CD4-positive, alpha-beta memory T cell (primary cell): ENCODE data around the gene ITIH2. TPM values are rescaled to one million over a fixed set of nuclear protein-coding genes. Genes with fewer than 3 reads are reported as not detected.
"Not testable (repeated sequence)": the region's sequence is repeated elsewhere in the genome, so short reads cannot be mapped to it uniquely, and the experiment has no call there.

Experiments
- CTCF ChIA-PET: fragments of 350-600 bp; sonication (Branson Sonifier 250); formaldehyde crosslinking; loops from one replicate; lab custom pipeline; 2021; ENCODE audit warnings: inconsistent platforms; ENCODE audit not compliant: partially characterized antibody; lab: Charles Lee
- POLR2A ChIA-PET: fragments of 350-600 bp; sonication (Branson Sonifier 250); formaldehyde crosslinking; loops from one replicate; lab custom pipeline; 2021; ENCODE audit not compliant: partially characterized antibody; lab: Charles Lee
- DNase-seq, 5 donors: peaks; one replicate each; pipeline versions ENCODE4 v3.0.0 to v3.0.0-alpha.2; 2020 to 2022; ENCODE audit warnings: mixed read lengths in 1 of 5
- H3K27ac ChIP-seq: one replicate; pipeline ENCODE4 v1.7.0; 2013; ENCODE audit warnings: low read depth, low read length
- H3K27me3 ChIP-seq: 2 replicates; pipeline ENCODE4 v1.7.0; 2013; ENCODE audit warnings: mild to moderate bottlenecking, low read length, moderate library complexity; ENCODE audit not compliant: insufficient read depth
- H3K36me3 ChIP-seq: 2 replicates; pipeline ENCODE4 v1.7.0; 2013; ENCODE audit warnings: mild to moderate bottlenecking, low read length, moderate library complexity; ENCODE audit not compliant: insufficient read depth
- H3K4me1 ChIP-seq: 2 replicates; pipeline ENCODE4 v1.7.0; 2013; ENCODE audit warnings: mild to moderate bottlenecking, low read length, moderate library complexity; ENCODE audit not compliant: insufficient read depth
- H3K4me3 ChIP-seq, 2 donors: one replicate each; pipeline ENCODE4 v1.7.0; 2013; ENCODE audit warnings: low read length in 2 of 2, mild to moderate bottlenecking in 1 of 2
- H3K9me3 ChIP-seq, 2 donors: one replicate each; pipeline ENCODE4 v1.7.0; 2013; ENCODE audit warnings: low read length in 2 of 2, control low read depth in 1 of 2; ENCODE audit not compliant: control insufficient read depth in 1 of 2
- H3K27ac Mint-ChIP-seq, 7 donors: one replicate each; pipeline ENCODE4 v1.8.0; 2020 to 2021; ENCODE audit warnings: mixed read lengths in 7 of 7, mild to moderate bottlenecking in 6 of 7, inconsistent platforms in 3 of 7, moderate library complexity in 3 of 7
- H3K27me3 Mint-ChIP-seq, 2 donors: one replicate each; pipeline ENCODE4 v1.8.0; 2020 to 2021; ENCODE audit warnings: mixed read lengths in 2 of 2
- H3K36me3 Mint-ChIP-seq, 2 donors: one replicate each; pipeline ENCODE4 v1.8.0; 2020 to 2021; ENCODE audit warnings: mixed read lengths in 2 of 2, inconsistent platforms in 1 of 2, mild to moderate bottlenecking in 1 of 2
- H3K4me1 Mint-ChIP-seq, 4 donors: one replicate each; pipeline ENCODE4 v1.8.0; 2020 to 2021; ENCODE audit warnings: mixed read lengths in 4 of 4, mild to moderate bottlenecking in 1 of 4
- H3K4me3 Mint-ChIP-seq, 8 donors: one replicate each; pipeline ENCODE4 v1.8.0; 2020 to 2021; ENCODE audit warnings: mixed read lengths in 8 of 8, mild to moderate bottlenecking in 7 of 8, moderate library complexity in 6 of 8, inconsistent platforms in 3 of 8
- H3K9me3 Mint-ChIP-seq, 8 donors: one replicate each; pipeline ENCODE4 v1.8.0; 2020 to 2021; ENCODE audit warnings: mixed read lengths in 8 of 8, mild to moderate bottlenecking in 5 of 8, inconsistent platforms in 3 of 8, moderate library complexity in 1 of 8
- intact Hi-C: fragments of 100-400 bp; cut with micrococcal nuclease; formaldehyde crosslinking; loops from one replicate; pipeline ENCODE4 v1.15.1; 2023
- polyA plus RNA-seq, 2 donors: library from polyadenylated mRNA; unstranded; fragments of 300-500 nt; fragmentation: Illumina TruSeq; gene quantifications; one replicate each; pipeline ENCODE4 v1.2.3, GENCODE V29; 2021
- total RNA-seq, 2 experiments: library from RNA; stranded (reverse); gene quantifications; one replicate each; pipeline ENCODE4 v1.2.3, GENCODE V29; 2021

ITIH2 gene
- total RNA-seq (not detected), polyA plus RNA-seq (not detected)

GRCh38 chr10:7703140-7703539, at the start of gene ITIH2:
TSS of gene ITIH2 (plus strand) at chr10:7703316. CDS start at chr10:7703435, 119 bp downstream.
- no peak for DNase-seq
- no peaks in the 10 kb centered on the region for H3K9me3 ChIP-seq
- H3K27ac Mint-ChIP-seq: no peak within 1 kb of the TSS
- H3K27ac ChIP-seq: no peak within 1 kb of the TSS
- CTCF ChIA-PET: no interaction called here
- no peak within 1 kb of the TSS for H3K4me3 ChIP-seq
- peaks cover 25 to 47% of the 10 kb centered on the region in 2 donors for H3K27me3 Mint-ChIP-seq
- H3K27me3 ChIP-seq: peaks cover 5% of the 10 kb centered on the region
- intact Hi-C loops: no loop called here
- H3K4me1 Mint-ChIP-seq: no peaks in the 10 kb centered on the region
- H3K4me1 ChIP-seq: no peaks in the 10 kb centered on the region
- H3K9me3 Mint-ChIP-seq: no peaks in the 10 kb centered on the region
- H3K36me3 Mint-ChIP-seq: no peaks in the 10 kb centered on the region
- no peaks in the 10 kb centered on the region for H3K36me3 ChIP-seq
- POLR2A ChIA-PET: no interaction called here
- no peak within 1 kb of the TSS for H3K4me3 Mint-ChIP-seq

- H3K9me3 Mint-ChIP-seq, H3K4me1 Mint-ChIP-seq, H3K36me3 Mint-ChIP-seq, intact Hi-C loops, H3K27me3 ChIP-seq, H3K9me3 ChIP-seq, DNase-seq, POLR2A ChIA-PET, H3K36me3 ChIP-seq, H3K27ac Mint-ChIP-seq, H3K4me1 ChIP-seq, CTCF ChIA-PET, H3K4me3 Mint-ChIP-seq, H3K27ac ChIP-seq, H3K4me3 ChIP-seq: not testable (repeated sequence)
- H3K27me3 Mint-ChIP-seq: peaks cover 25 to 38% of the 10 kb centered on the region in 2 donors
Measured at GRCh38 chr10:7657079-7657478, 46.0 kb upstream of the ITIH2 start.

- H3K4me1 Mint-ChIP-seq: no peaks in the 10 kb centered on the region
- no peaks in the 10 kb centered on the region for H3K9me3 ChIP-seq
- POLR2A ChIA-PET: no interaction called here
Measured at GRCh38 chr10:7657552-7657951, 45.6 kb upstream of the ITIH2 start.

GRCh38 chr10:7659560-7659959, 43.6 kb upstream of the ITIH2 start:
- peaks cover 5% of the 10 kb centered on the region for H3K27me3 ChIP-seq
- H3K4me1 ChIP-seq: no peaks in the 10 kb centered on the region
- H3K27me3 Mint-ChIP-seq: peaks cover 33 to 45% of the 10 kb centered on the region in 2 donors
- no peaks in the 10 kb centered on the region for H3K4me1 Mint-ChIP-seq
- ChIA-PET POLR2A (no interaction called here), CTCF (no interaction called here)
- no peak overlapping the region for H3K27ac Mint-ChIP-seq
- H3K36me3 Mint-ChIP-seq: no peaks in the 10 kb centered on the region
- no peak for DNase-seq
- no peak overlapping the region for H3K27ac ChIP-seq
- no peak overlapping the region for H3K4me3 Mint-ChIP-seq
- H3K4me3 ChIP-seq: no peak overlapping the region
- no peaks in the 10 kb centered on the region for H3K9me3 ChIP-seq
- H3K36me3 ChIP-seq: no peaks in the 10 kb centered on the region
- no peaks in the 10 kb centered on the region for H3K9me3 Mint-ChIP-seq
- intact Hi-C loops: no loop called here

More at GRCh38 chr10:7657552-7657951, 45.6 kb upstream of the ITIH2 start:
- Mint-ChIP-seq H3K4me3 (no peak overlapping the region), H3K27ac (no peak overlapping the region), H3K9me3 (no peaks in the 10 kb centered on the region), H3K36me3 (no peaks in the 10 kb centered on the region), H3K27me3 (peaks cover 29 to 41% of the 10 kb centered on the region in 2 donors)
- CTCF ChIA-PET: no interaction called here
- Histone ChIP-seq H3K4me1 (no peaks in the 10 kb centered on the region), H3K27me3 (peaks cover 5% of the 10 kb centered on the region), H3K4me3 (no peak overlapping the region), H3K27ac (no peak overlapping the region), H3K36me3 (no peaks in the 10 kb centered on the region)
- intact Hi-C loops: no loop called here
- DNase-seq: no peak

- Mint-ChIP-seq H3K4me1 (peaks cover 5 to 16% (median 11%) of the 10 kb centered on the region in 4 donors), H3K4me3 (no peak overlapping the region), H3K27ac (no peak overlapping the region), H3K27me3 (peaks cover 46 to 51% of the 10 kb centered on the region in 2 donors), H3K9me3 (no peaks in the 10 kb centered on the region), H3K36me3 (no peaks in the 10 kb centered on the region)
- Histone ChIP-seq H3K9me3 (no peaks in the 10 kb centered on the region), H3K4me3 (no peak overlapping the region), H3K4me1 (peaks cover 8% of the 10 kb centered on the region), H3K36me3 (no peaks in the 10 kb centered on the region), H3K27ac (no peak overlapping the region), H3K27me3 (peaks cover 13% of the 10 kb centered on the region)
- DNase-seq: no peak
- intact Hi-C loops: no loop called here
- CTCF ChIA-PET: interaction anchor here (1.8 kb wide), 1 partner anchor 22 kb away, joined by 6 read pairs; no protein-coding TSS in a partner anchor
- POLR2A ChIA-PET: no interaction called here
Measured at GRCh38 chr10:7662522-7662921, 40.6 kb upstream of the ITIH2 start.

GRCh38 chr10:7664707-7665106, 38.4 kb upstream of the ITIH2 start:
- H3K9me3 Mint-ChIP-seq: no peaks in the 10 kb centered on the region
- H3K27me3 Mint-ChIP-seq: peaks cover 40 to 56% of the 10 kb centered on the region in 2 donors
- Histone ChIP-seq H3K9me3 (no peaks in the 10 kb centered on the region), H3K27me3 (peaks cover 8% of the 10 kb centered on the region), H3K27ac (no peak overlapping the region), H3K4me1 (peaks cover 8% of the 10 kb centered on the region), H3K4me3 (no peak overlapping the region), H3K36me3 (no peaks in the 10 kb centered on the region)
- no peaks in the 10 kb centered on the region for H3K36me3 Mint-ChIP-seq
- CTCF ChIA-PET: interaction anchor here (1.3 to 1.8 kb wide), 2 partner anchors 11 to 22 kb away, joined by 3 to 5 read pairs; no protein-coding TSS in a partner anchor
- H3K4me1 Mint-ChIP-seq: peaks cover 7 to 24% (median 14%) of the 10 kb centered on the region in 4 donors
- no peak for DNase-seq
- intact Hi-C loops: no loop called here
- peak overlapping the region in 1 of 8 donors; percentile 6 for H3K4me3 Mint-ChIP-seq
- POLR2A ChIA-PET: no interaction called here
- no peak overlapping the region for H3K27ac Mint-ChIP-seq

- intact Hi-C loops: no loop called here
- Mint-ChIP-seq H3K36me3 (no peaks in the 10 kb centered on the region), H3K4me3 (peak overlapping the region; percentile 68 to 83 (median 78)), H3K27me3 (peaks cover 41 to 51% of the 10 kb centered on the region in 2 donors), H3K9me3 (peaks cover 0 to under 1% (median 0%) of the 10 kb centered on the region in 8 donors), H3K4me1 (peaks cover 7 to 24% (median 14%) of the 10 kb centered on the region in 4 donors), H3K27ac (no peak overlapping the region)
- ChIA-PET CTCF (interaction anchor here (1.0 to 1.8 kb wide), 2 partner anchors 10 to 21 kb away, joined by 3 to 4 read pairs; no protein-coding TSS in a partner anchor), POLR2A (no interaction called here)
- DNase-seq: no peak
- Histone ChIP-seq H3K36me3 (no peaks in the 10 kb centered on the region), H3K27ac (no peak overlapping the region), H3K9me3 (no peaks in the 10 kb centered on the region), H3K4me1 (peaks cover 8% of the 10 kb centered on the region), H3K4me3 (no peak overlapping the region), H3K27me3 (peaks cover 12% of the 10 kb centered on the region)
Measured at GRCh38 chr10:7665767-7666166, 37.3 kb upstream of the ITIH2 start.
